Measurements from ENCODE around the gene NPPA. TPM values are rescaled to one million over a fixed set of nuclear protein-coding genes. Genes with fewer than 3 reads are reported as not detected.
"Not testable (repeated sequence)": the region's sequence is repeated elsewhere in the genome, so short reads cannot be mapped to it uniquely, and the experiment has no call there.

NPPA gene
- total and polyA plus RNA-seq, 8 donors: 0.48 to 7.2 (median 2.7) TPM; not detected in 3

- Histone ChIP-seq H3K9me3 (no peaks in the 10 kb centered on the region), H3K4me1 (peaks cover 44 to 67% (median 57%) of the 10 kb centered on the region in 4 donors), H3K27me3 (no peaks in the 10 kb centered on the region), H3K27ac (peak overlapping the region; percentile 97 to 99 (median 99)), H3K4me3 (peak overlapping the region; percentile 74 to 82 (median 81)), H3K36me3 (peaks cover 3 to 38% (median 34%) of the 10 kb centered on the region in 4 donors)
- no peak for DNase-seq
- intact Hi-C loops (cut with DNase I; ENCODE audit: low total_unique reads): no loop called here
- TF ChIP-seq EP300 (IDR thresholded peaks at IDR 0.05) (no peak), POLR2AphosphoS5 (IDR thresholded peaks at IDR 0.05) (peak in 1 of 3 donors; percentile 7)
- WGBS, 5 donors: 16 to 36% (median 28%) methylated on average over 2 of the region's 2 CpGs
Measured at GRCh38 chr1:11807133-11807532, 40.5 kb downstream of the NPPA start.

GRCh38 chr1:11806307-11806936 is 41.2 kb downstream of the NPPA start:
- no peaks in the 10 kb centered on the region for H3K27me3 ChIP-seq
- peak in 1 of 3 donors; percentile 3 for TF ChIP-seq POLR2AphosphoS5 (IDR thresholded peaks at IDR 0.05)
- no peak for TF ChIP-seq POLR2A (IDR thresholded peaks at IDR 0.05)
- peaks cover 0 to 32% (median 30%) of the 10 kb centered on the region in 4 donors for H3K36me3 ChIP-seq
- peak overlapping the region; percentile 97 to 99 (median 99) for H3K27ac ChIP-seq
- peak overlapping the region; percentile 74 to 82 (median 81) for H3K4me3 ChIP-seq
- WGBS, 5 donors: 0 to 2% (median 0%) methylated on average over 7 to 20 of the region's 20 CpGs
- intact Hi-C loops (cut with DNase I; ENCODE audit: low total_unique reads): no loop called here
- H3K9me3 ChIP-seq: no peaks in the 10 kb centered on the region
- peaks cover 48 to 74% (median 64%) of the 10 kb centered on the region in 4 donors for H3K4me1 ChIP-seq
- peak in 1 of 2 donors; percentile 67 for DNase-seq

GRCh38 chr1:11805422-11806306 is 41.9 kb downstream of the NPPA start, which contains the start of the genes CLCN6 and MTHFR:
CLCN6 (plus strand) TSS chr1:11806191; CDS start chr1:11806263, 72 bp downstream.
MTHFR (minus strand) TSS chr1:11805964; CDS start chr1:11803116, 2,848 bp downstream.
- TF ChIP-seq POLR2AphosphoS5 (IDR thresholded peaks at IDR 0.05) (peak; percentile 91 to 99 (median 98)), POLR2A (IDR thresholded peaks at IDR 0.05) (peak in 2 of 4 donors; percentile 82 to 93), CTCF (IDR thresholded peaks at IDR 0.05) (no peak), EP300 (IDR thresholded peaks at IDR 0.05) (no peak)
- Histone ChIP-seq H3K4me3 (peak within 1 kb of the TSS; percentile 74 to 82 (median 81)), H3K27ac (peak within 1 kb of the TSS; percentile 97 to 99 (median 99)), H3K9me3 (no peaks in the 10 kb centered on the region), H3K27me3 (no peaks in the 10 kb centered on the region), H3K4me1 (peaks cover 54 to 81% (median 71%) of the 10 kb centered on the region in 4 donors), H3K36me3 (peaks cover 5 to 32% (median 30%) of the 10 kb centered on the region in 4 donors)
- DNase-seq: peak; percentile 100
- 0 to 1% (median 0%) methylated on average over 36 to 72 of the region's 72 CpGs for WGBS, 5 donors
- intact Hi-C loops (cut with DNase I; ENCODE audit: low total_unique reads): no loop called here

GRCh38 chr1:11804666-11805421 is 42.7 kb downstream of the NPPA start:
- 1 to 3% (median 2%) methylated on average over 14 to 17 of the region's 17 CpGs for WGBS, 5 donors

GRCh38 chr1:11803924-11804665 is 43.5 kb downstream of the NPPA start:
- Histone ChIP-seq H3K27ac (peak overlapping the region; percentile 97 to 99 (median 99)), H3K36me3 (peaks cover 14 to 34% (median 31%) of the 10 kb centered on the region in 4 donors), H3K4me1 (peaks cover 58 to 80% (median 73%) of the 10 kb centered on the region in 4 donors), H3K4me3 (peak overlapping the region; percentile 74 to 82 (median 81))
- H3K9me3 ChIP-seq; H3K27me3 ChIP-seq; intact Hi-C loops (cut with DNase I; ENCODE audit: low total_unique reads): not testable (repeated sequence)
- peak in 1 of 2 donors; percentile 39 for DNase-seq
- 55 to 68% (median 66%) methylated on average over 8 to 9 of the region's 9 CpGs for WGBS, 5 donors

More at GRCh38 chr1:11804666-11805421, 42.7 kb downstream of the NPPA start:
- Histone ChIP-seq H3K27ac (peak overlapping the region; percentile 97 to 99 (median 99)), H3K36me3 (peaks cover 14 to 32% (median 30%) of the 10 kb centered on the region in 4 donors), H3K27me3 (no peaks in the 10 kb centered on the region), H3K4me1 (peaks cover 58 to 86% (median 77%) of the 10 kb centered on the region in 4 donors), H3K9me3 (no peaks in the 10 kb centered on the region), H3K4me3 (peak overlapping the region; percentile 74 to 82 (median 81))
- TF ChIP-seq POLR2A (IDR thresholded peaks at IDR 0.05) (no peak), CTCF (IDR thresholded peaks at IDR 0.05) (no peak), POLR2AphosphoS5 (IDR thresholded peaks at IDR 0.05) (no peak), EP300 (IDR thresholded peaks at IDR 0.05) (no peak)
- DNase-seq: peak; percentile 66 to 84
- intact Hi-C loops (cut with DNase I; ENCODE audit: low total_unique reads): no loop called here

All from stomach (tissue), 9 donors.